Stomach (tissue), 4 donors: ENCODE measurements around the gene BRD3.

ENCODE experiments used
- CTCF ChIP-seq, 7 experiments: fragments of 450-650 bp in 4 of 7; fragments of 200-600 bp in 3 of 7; sonication (generic) in 3 of 7; IDR thresholded peaks; one replicate each; pipeline ENCODE4 v1.5.1; 2016 to 2019; ENCODE audit warnings: antibody characterized with exemption in 7 of 7, control low read depth in 2 of 7, mild to moderate bottlenecking in 1 of 7
- EP300 ChIP-seq: sonication (generic); formaldehyde crosslinking; IDR thresholded peaks from one replicate; pipeline ENCODE4 v1.6.1; 2017; ENCODE audit warnings: antibody characterized with exemption
- POLR2A ChIP-seq, 4 donors: fragments of 450-650 bp; IDR thresholded peaks; one replicate each; pipeline ENCODE4 v1.6.1; 2016; ENCODE audit warnings: antibody characterized with exemption in 4 of 4, control low read depth in 2 of 4, mild to moderate bottlenecking in 1 of 4, moderate library complexity in 1 of 4

DNA sequence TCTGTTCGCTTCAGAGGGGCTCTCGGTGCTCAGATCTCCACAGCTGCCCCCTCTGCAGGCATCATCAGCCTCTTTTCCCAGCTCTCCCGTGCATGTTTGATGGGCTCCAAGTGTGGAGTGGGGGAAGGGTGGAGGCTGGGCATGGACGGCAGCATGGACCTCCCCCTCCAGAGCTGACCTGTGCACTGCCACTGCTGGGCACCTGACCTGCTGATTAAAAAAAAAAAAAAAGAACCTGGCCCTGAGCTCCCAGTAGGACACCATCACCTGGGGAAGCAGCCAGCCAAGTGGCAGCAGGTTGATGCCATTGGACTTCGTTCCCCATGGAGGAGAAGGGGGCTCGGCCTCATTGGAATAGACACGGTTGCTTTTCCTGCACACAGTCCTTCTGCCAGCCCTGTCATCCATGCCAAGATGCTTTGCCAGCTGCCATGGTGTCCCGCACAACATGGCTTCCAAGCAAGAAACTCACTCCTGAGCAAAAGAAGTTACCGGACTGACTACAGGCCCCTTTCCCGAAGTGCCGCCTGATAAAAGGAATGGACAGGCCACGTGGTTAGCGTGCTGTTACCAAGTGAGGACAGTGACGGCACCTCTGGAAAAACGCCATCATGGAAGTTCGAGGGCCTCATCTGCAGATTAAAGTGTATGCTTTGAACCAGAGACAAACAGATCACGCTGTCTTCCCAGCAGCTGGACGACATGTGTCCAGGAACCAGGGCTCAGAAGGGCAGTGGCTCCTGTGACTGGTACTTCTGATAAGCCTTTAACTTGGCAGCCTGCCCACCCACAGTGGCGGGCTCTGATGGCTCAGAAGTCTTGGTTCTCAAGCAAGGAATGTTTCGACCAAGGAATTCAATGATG, 57.3 kb downstream of the BRD3 start:
- no peak for TF ChIP-seq POLR2A (IDR thresholded peaks at IDR 0.05)
- no peak for TF ChIP-seq EP300
- TF ChIP-seq CTCF (IDR thresholded peaks at IDR 0.05), result no peak
